GM21786 (cell line): ENCODE data around the gene NUCKS1.
"Not testable (repeated sequence)": the region's sequence is repeated elsewhere in the genome, so short reads cannot be mapped to it uniquely, and the experiment has no call there.

Source experiments
- ATAC-seq: cut with Tn5 transposase; IDR thresholded peaks from one replicate; pipeline ENCODE4 v1.9.1; 2021; ENCODE audit not compliant: unreplicated experiment

Gene NUCKS1

DNA sequence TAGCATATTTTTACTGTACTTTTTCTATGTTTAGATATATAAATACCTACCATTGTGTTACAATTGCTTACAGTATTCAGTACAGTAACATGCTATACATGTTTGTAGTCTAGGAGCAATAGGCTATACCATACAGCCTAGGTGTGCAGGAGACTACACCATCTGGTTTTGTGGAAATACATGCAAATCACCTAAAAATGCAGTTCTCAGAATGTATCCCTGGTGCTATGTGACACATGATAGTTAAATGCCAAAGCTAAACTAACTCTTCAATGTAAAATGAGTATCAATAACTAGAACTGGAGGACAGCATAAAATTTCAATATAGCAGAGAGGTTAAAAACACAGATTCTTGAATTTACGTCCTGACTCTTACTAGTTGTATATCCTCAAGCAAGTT is 14.8 kb downstream of the NUCKS1 start:
- no peak for ATAC-seq

DNA sequence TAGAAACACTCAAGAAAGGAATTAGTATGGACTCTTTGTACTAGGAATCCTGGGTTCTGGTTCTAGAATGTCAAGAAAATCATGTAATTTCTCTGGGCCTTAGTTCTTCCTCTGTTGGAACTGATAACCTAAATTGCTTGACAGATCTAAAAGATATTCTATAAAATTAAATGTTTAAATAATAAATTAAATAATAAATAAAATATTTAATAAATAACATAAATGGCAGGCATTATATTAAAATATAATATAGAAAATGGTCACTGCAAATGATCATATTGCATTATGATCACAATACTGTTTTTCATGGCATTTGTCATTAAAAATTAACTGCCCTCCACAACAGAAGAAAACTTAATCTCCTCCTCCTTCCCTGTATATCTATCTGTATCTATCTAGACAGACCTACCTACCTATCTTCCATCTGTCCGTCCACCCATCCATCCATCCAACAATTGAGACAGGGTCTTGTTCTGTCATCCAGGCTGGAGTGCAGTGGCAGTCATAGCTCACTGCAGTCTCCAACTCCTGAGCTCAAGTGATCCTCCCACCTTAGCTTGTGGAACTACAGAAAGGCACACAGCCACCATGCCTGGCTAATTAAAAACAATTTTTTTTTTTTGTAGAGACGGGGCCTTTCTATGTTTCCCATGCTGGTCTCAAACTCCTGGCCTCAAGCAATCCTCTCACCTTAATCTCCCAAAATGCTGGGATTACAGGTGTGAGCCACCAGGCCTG is 16.4 kb downstream of the NUCKS1 start:
- no peak for ATAC-seq

GRCh38 chr1:205729945-205730610 is 19.9 kb downstream of the NUCKS1 start:
- ATAC-seq = no peak

DNA sequence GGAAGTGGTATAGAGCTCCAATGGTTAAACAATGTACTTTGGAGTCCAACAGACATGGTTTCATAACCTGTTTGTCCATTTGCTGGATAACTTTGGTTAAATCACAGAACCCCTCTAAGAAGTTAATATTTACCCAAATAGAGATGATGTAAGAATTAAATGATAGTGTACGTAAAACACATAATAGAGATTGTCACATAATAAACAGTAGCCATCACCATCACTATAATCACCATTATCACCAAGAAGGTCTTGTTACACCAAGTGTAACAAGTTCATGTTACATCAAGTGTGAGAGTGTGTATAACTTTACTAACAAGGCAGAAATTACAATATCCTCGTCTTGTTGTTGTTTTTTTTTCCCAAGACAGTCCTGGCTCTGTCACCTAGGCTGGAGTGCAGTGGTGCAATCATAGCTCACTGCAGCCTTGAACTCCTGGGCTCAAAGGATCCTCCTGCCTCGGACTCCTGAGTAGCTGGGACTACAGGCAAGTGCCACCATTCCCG is 23.3 kb downstream of the NUCKS1 start:
- no peak for ATAC-seq

GRCh38 chr1:205725514-205725913 is 24.5 kb downstream of the NUCKS1 start:
- ATAC-seq = no peak

- ATAC-seq = not testable (repeated sequence)
These were observed 29.2 kb downstream of the NUCKS1 start for GRCh38 chr1:205720740-205721139.

GRCh38 chr1:205719762-205720161 is 30.2 kb downstream of the NUCKS1 start:
- no peak for ATAC-seq

GRCh38 chr1:205719015-205719414 is 31.0 kb downstream of the NUCKS1 start:
- ATAC-seq = no peak

DNA sequence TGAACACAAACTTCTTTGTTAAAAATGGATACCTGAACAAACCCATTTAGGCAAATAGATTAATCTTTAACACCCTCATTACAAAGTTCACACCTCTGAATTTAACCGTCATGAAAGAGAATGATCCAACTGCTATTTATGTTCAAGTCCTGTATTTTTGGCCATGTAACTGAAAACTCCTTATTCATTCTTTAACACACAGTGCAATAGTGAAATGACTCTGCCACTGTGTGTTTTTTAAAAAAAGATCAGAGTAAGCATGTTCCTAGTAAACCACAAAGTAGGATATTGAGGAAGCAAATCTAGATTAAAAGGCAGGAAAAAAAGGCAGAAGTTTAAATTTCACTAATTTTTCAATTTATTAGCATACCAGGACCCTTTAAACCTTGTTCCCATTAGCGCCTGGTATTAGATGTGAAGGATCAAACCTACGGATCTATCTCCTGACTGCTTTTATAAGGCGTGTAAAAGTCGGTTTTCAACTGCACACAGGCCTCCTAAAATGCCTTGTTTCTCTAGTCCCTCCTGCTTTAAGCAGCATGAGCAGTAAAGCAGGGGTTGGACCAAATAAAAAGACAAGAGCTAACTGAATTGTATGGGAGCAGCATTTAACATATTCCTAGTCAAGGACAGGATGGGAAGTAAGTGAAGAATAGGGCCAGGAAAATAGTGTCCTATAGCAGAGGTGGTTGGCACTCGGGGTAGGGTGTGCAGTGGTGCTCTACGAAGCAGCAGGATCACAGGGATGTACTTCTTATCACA is 33.4 kb downstream of the NUCKS1 start:
- no peak for ATAC-seq

- no peak for ATAC-seq
These were observed 34.4 kb downstream of the NUCKS1 start for GRCh38 chr1:205715628-205716027.

- no peak for ATAC-seq
These were observed 35.1 kb downstream of the NUCKS1 start for GRCh38 chr1:205714906-205715246.

GRCh38 chr1:205714190-205714905 is 35.6 kb downstream of the NUCKS1 start:
- ATAC-seq = no peak

DNA sequence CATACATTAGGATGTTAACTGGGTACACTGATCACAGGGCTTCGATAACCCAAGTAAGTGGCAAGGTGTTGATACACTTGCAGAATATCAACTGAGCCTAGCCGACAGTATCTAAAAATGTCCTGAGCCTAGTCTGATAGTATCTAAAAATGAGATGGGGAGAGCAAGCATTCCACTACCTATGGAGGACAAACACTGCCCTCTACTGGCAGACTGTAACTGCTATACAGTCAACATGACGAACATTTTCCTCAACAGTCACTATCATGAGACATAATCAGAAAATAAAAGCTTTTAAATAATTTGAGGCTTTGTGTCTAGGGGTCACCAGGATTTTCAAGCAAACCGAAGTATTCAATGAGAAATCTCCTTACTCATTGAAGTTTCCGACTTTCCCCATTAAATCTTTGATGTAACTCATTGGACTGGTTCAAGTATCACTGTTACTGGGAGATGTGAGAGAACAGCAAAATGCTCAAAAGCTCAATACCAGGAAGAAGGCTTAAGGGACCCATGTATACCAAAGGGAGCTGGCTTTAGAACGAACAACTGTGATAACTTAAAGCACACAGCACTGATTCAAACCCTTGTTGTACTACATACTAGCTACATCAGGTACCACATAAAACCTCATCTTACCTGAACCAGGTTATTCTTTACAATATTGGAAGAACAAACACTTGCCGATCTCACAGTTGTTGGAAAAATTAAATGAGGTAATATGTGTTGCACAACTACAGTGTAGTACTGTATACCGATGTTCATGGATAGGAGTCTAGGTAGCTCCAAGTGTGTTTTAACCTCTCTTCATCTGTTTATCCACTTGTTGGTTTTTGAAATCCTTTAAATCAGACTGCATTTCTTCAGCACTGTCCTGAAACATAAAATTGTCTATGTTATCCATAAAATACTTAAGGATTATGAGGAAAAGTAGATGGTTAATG is 38.6 kb downstream of the NUCKS1 start:
- ATAC-seq = no peak

GRCh38 chr1:205710201-205711062 is 39.5 kb downstream of the NUCKS1 start:
- ATAC-seq = no peak

GRCh38 chr1:205709640-205710039 is 40.3 kb downstream of the NUCKS1 start:
- no peak for ATAC-seq

- no peak for ATAC-seq
These were observed 41.0 kb downstream of the NUCKS1 start for GRCh38 chr1:205709059-205709398.

DNA sequence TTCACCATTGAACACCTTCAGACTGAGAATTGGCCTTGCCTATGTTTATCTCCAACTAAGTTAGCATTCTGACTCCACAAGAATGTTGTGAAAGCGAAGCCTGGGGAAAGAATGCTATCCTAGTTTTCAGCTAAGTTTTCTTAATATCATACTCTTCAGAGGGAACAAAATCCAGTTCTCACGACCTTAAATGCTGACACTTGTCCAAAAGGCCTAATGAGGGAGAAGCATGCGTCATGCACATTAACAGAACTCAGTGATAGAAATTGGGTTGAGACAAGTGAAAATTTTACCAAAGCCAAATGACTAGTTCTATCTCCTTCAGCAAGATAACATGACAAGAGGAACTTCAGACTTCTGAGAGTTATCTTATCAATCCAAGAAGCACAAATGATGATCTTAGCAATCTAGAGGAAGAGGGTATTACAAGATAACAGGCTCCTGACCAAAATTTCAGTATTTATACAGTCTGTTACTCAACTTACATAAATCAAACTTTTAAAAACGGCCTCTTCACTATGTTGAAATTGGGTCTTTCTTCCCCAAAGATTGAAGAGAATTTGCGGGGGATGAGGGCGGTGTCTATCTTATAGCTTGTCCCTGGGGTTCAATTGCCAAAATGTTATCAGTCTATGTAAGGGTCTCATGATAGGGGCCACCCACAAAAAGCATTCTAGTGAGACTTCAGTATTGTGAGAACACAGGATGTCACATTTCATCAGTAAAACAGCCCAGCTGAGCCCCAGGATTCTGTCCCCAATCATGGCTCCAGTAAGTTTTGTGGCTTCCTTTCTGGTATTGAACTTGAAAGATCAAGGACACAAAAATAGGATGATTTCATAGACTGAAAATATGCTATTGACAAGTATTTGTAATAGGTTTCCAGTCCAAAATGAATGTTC is 43.1 kb downstream of the NUCKS1 start:
- no peak for ATAC-seq

- no peak for ATAC-seq
These were observed 45.1 kb downstream of the NUCKS1 start for GRCh38 chr1:205704903-205705302.
